ENCODE data around the gene CACNA1I. TPM values are rescaled to one million over a fixed set of nuclear protein-coding genes. Genes with fewer than 3 reads are reported as not detected.

CACNA1I gene
- total and polyA plus RNA-seq, 2 donors from 2014 or later, result 0.63 TPM; not detected in 1

GRCh38 chr22:39719559-39720450, 149.3 kb downstream of the CACNA1I start:
- intact Hi-C loops (cut with DNase I), result no loop called here
- Histone ChIP-seq H3K4me1 (ENCODE audit: control insufficient read depth in 2 of 3, insufficient read depth in 2 of 3, low read depth in 1 of 3, low read length in 3 of 3) (no peaks in the 10 kb centered on the region), H3K9me3 (ENCODE audit: control insufficient read depth in 2 of 3, insufficient read depth in 1 of 3, low read length in 3 of 3) (no peaks in the 10 kb centered on the region), H3K27ac (ENCODE audit: low read depth in 2 of 2, low read length in 2 of 2) (no peak overlapping the region), H3K27me3 (ENCODE audit: control insufficient read depth, insufficient read depth, low read length) (no peaks in the 10 kb centered on the region), H3K36me3 (ENCODE audit: control insufficient read depth in 2 of 3, insufficient read depth in 3 of 3, low read length in 3 of 3) (no peaks in the 10 kb centered on the region), H3K4me3 (ENCODE audit: low read length in 3 of 3) (no peak overlapping the region), H3K9ac (ENCODE audit: low read length in 3 of 3) (no peak overlapping the region)
- no peak for FAIRE-seq
- DNase-seq, result peak in 1 of 5 donors; percentile 13
- TF ChIP-seq, protein P1, sequence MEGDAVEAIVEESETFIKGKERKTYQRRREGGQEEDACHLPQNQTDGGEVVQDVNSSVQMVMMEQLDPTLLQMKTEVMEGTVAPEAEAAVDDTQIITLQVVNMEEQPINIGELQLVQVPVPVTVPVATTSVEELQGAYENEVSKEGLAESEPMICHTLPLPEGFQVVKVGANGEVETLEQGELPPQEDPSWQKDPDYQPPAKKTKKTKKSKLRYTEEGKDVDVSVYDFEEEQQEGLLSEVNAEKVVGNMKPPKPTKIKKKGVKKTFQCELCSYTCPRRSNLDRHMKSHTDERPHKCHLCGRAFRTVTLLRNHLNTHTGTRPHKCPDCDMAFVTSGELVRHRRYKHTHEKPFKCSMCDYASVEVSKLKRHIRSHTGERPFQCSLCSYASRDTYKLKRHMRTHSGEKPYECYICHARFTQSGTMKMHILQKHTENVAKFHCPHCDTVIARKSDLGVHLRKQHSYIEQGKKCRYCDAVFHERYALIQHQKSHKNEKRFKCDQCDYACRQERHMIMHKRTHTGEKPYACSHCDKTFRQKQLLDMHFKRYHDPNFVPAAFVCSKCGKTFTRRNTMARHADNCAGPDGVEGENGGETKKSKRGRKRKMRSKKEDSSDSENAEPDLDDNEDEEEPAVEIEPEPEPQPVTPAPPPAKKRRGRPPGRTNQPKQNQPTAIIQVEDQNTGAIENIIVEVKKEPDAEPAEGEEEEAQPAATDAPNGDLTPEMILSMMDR (IDR thresholded peaks at IDR 0.05; ENCODE audit: borderline replicate concordance, extremely low read depth, insufficient read depth), result no peak

GRCh38 chr22:39721206-39722031, 150.9 kb downstream of the CACNA1I start:
- Histone ChIP-seq H3K27ac (ENCODE audit: low read depth in 2 of 2, low read length in 2 of 2) (no peak overlapping the region), H3K4me3 (ENCODE audit: low read length in 3 of 3) (no peak overlapping the region), H3K9me3 (ENCODE audit: control insufficient read depth in 2 of 3, insufficient read depth in 1 of 3, low read length in 3 of 3) (no peaks in the 10 kb centered on the region), H3K9ac (ENCODE audit: low read length in 3 of 3) (no peak overlapping the region), H3K27me3 (ENCODE audit: control insufficient read depth, insufficient read depth, low read length) (no peaks in the 10 kb centered on the region), H3K36me3 (ENCODE audit: control insufficient read depth in 2 of 3, insufficient read depth in 3 of 3, low read length in 3 of 3) (no peaks in the 10 kb centered on the region), H3K4me1 (ENCODE audit: control insufficient read depth in 2 of 3, insufficient read depth in 2 of 3, low read depth in 1 of 3, low read length in 3 of 3) (no peaks in the 10 kb centered on the region)
- intact Hi-C loops (cut with DNase I), result no loop called here
- TF ChIP-seq, protein P1 (IDR thresholded peaks at IDR 0.05; ENCODE audit: borderline replicate concordance, extremely low read depth, insufficient read depth), result no peak
- FAIRE-seq (no peak), DNase-seq (peak in 1 of 5 donors; percentile 20)

- Histone ChIP-seq H3K27ac (ENCODE audit: low read depth in 2 of 2, low read length in 2 of 2) (no peak overlapping the region), H3K4me1 (ENCODE audit: control insufficient read depth in 2 of 3, insufficient read depth in 2 of 3, low read depth in 1 of 3, low read length in 3 of 3) (no peaks in the 10 kb centered on the region), H3K27me3 (ENCODE audit: control insufficient read depth, insufficient read depth, low read length) (no peaks in the 10 kb centered on the region), H3K9ac (ENCODE audit: low read length in 3 of 3) (no peak overlapping the region), H3K9me3 (ENCODE audit: control insufficient read depth in 2 of 3, insufficient read depth in 1 of 3, low read length in 3 of 3) (no peaks in the 10 kb centered on the region), H3K36me3 (ENCODE audit: control insufficient read depth in 2 of 3, insufficient read depth in 3 of 3, low read length in 3 of 3) (no peaks in the 10 kb centered on the region), H3K4me3 (ENCODE audit: low read length in 3 of 3) (no peak overlapping the region)
- DNase-seq (no peak), FAIRE-seq (no peak)
- intact Hi-C loops (cut with DNase I), result no loop called here
- TF ChIP-seq, protein P1 (IDR thresholded peaks at IDR 0.05; ENCODE audit: borderline replicate concordance, extremely low read depth, insufficient read depth), result no peak
Observed at GRCh38 chr22:39722032-39722325, 151.4 kb downstream of the CACNA1I start.
